Stimulated activated CD8-positive, alpha-beta memory T cell treated with anti-CD3 and anti-CD28 coated beads, Interleukin-15, amount 100 ng/mL, for 1 hour (primary cell): ENCODE measurements around the gene SH3RF2.
"Not testable (repeated sequence)": the region's sequence is repeated elsewhere in the genome, so short reads cannot be mapped to it uniquely, and the experiment has no call there.

Source experiments
- DNase-seq: peaks from one replicate; pipeline ENCODE4 v3.0.0-alpha.2; 2020; ENCODE audit warnings: low read depth

The SH3RF2 gene

DNA sequence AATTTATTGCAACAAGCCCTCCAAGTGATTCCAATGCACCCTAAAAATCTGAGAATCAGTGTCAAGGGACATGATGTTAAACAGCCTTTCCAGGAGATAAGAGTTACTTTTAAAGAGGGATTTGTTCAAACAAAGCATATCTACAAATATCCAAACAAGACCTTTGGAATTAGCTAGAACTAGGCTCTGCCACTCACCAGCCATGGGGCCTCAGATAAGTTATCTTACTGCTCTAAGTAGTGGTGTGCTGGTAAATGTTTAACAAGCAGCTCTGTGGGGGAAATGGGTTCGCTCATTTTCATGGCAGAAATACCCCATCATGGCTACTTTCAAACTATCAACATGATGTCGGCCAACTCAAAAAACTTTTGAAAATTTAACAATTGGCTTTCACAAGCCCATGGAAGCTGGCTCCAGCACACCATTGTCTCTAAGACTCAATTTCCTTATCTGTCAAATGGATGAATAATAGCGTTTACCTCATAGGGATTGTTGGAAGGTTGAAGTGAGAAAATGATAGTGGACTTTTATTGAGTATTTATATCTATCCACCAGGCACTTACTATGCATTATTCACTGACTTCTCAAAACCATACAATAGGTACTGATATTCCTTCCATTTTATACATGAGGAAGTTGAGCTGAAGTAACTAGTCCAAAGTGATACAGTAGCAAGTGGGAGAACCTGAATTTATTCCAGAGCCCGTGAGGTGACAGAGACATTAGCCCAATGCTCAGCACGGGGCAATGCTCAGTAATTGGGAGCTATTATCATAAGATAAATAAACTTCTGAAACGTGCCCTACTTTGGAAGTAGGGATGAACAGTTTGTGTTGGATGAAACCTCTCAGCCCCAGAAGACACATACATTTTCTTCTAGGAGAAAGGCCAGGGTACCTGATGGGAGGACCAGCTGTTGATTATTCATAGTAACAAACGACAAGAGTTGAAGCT lies 43.2 kb downstream of the SH3RF2 start:
- no peak for DNase-seq

DNA sequence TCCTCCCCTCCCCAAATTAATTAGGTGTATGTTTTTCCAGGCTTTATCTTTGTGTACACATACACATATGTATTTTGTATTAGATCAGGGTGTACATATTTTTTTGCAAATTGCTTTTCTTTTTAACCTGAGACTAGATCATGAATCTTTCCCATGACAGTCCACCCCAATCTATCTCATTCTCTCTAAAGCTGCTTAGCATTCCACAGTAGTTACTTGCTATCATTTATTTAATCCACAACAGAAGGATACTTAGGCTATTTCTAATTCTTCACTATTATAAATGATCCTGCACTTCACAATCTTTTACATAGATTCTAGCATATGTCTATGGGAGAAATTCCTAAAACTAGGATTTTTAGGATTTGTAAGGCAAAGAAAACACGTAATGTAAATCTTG lies 43.9 kb downstream of the SH3RF2 start:
- no peak for DNase-seq

- DNase-seq = no peak
These were observed 44.3 kb downstream of the SH3RF2 start for GRCh38 chr5:145980718-145981117.

- no peak for DNase-seq
These were observed 45.5 kb downstream of the SH3RF2 start for GRCh38 chr5:145981589-145982571.

GRCh38 chr5:145982572-145983318 lies 46.4 kb downstream of the SH3RF2 start:
- no peak for DNase-seq

DNA sequence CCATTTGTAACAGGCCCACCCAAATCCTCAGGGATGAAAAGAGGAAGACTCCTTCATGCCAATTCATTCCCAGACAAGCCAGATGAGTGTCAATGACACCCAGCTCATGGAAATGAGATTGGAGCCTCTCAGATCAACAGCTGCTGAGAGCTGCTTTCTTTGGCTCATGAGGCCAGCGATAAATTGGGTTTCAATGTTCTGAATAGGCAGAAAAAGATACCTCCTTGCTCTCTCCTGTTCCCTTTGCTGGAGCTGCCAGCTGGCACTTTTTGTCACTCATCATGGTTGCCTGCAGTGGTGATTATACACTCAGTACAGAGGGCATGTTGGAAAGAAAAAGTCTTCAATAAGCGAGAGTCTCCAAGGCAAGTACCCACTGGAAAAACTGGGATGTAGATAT lies 47.1 kb downstream of the SH3RF2 start:
- DNase-seq = no peak

DNA sequence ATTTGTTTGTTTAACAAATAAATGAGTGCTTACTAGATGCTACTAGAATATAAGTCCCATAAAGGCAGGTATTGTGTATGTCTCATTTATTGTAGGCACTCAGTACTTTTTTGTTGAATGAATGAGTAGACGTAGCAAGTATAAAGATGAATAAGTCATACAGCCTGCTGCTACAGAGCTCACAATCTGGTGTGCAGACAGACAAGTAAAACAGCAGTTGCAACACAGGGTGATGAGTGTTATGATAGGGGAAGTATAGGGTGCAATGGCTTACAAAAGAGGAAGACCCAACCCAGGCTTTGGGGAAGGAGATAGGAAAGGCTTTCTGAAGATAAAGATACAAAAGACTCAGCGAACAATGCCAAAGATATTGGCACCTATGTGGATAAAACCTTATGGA lies 47.7 kb downstream of the SH3RF2 start:
- DNase-seq = no peak

DNA sequence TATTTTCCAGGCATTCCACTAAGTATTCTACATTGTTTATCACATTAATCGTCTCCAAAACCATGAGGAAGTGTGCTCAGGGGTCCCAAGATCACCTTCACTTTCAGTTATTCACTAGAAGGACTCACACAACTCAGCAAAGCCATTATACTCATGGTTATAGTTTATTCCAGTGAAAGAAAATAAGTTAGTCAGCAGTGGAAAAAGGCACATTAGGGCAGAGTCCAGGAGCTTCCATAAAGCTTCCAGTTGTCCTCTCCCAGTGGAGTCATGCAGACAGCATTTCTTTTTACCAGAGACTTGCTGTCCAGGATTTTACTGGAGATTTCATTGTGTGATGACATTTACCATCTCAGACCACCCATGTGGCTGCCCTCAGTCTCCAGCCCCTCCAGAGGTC lies 51.5 kb downstream of the SH3RF2 start:
- DNase-seq = no peak

DNA sequence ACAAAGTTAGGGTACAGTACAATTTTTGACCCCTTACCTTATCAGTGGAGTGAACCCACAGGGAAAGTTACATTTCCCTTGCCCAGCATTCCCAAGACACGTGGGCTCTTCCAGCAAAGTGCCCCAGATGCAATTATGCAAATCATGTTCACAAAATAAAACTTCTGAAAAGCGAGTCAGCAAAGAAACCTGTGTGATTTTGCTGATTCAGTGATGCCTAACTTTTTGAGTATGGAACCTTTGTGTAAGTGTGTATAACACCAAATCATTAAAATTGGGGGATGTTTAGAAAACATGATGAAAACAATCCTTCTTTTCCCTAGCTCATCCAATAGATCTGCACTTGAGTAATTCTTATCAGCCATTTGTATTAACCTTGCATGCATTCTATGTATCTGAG lies 52.6 kb downstream of the SH3RF2 start:
- DNase-seq = no peak

DNA sequence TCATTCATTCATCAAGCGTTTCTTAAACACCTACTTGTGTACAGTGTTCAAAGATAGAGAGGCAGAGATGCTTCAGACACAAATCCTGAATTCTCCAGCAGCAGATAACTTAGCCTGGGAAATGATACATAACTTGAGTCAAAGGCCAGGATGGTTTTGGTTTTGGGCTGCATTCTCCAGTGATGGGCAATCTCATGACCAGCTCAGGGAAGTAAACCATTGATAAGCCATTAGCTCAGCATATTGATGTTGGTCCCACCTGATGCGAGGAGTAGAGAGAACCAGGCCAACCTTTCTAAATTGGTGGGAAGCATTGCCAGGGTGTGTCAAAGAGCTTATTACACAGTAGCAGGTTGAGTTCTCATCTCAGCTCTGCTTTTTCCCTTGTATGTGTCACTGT lies 53.0 kb downstream of the SH3RF2 start:
- DNase-seq = no peak

GRCh38 chr5:145990170-145990569 lies 53.8 kb downstream of the SH3RF2 start:
- DNase-seq = no peak

DNA sequence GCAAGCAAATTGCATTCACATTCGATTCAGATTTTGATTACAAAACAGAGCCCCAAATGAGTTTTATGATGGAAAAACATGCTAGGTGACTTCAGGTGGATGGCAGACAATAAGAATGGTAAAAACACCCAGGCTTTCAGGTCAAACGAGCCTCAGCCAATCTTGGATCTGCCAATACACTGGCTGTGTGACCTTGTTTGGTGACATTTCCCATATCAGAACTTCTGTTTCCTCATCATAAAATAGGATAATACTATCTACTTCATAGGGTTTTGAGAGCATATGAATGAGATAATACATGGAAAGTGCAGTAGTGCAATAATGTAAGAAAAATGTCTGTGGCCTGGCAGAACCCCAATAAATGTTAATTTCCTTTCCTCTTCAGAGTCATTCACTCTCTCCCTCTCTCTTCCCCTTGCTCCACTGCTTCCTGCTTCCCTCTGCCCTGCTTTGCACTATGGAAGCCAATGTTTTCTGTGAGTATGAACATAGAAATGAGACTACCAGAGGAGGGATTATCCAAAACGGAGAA lies 54.7 kb downstream of the SH3RF2 start:
- no peak for DNase-seq

DNA sequence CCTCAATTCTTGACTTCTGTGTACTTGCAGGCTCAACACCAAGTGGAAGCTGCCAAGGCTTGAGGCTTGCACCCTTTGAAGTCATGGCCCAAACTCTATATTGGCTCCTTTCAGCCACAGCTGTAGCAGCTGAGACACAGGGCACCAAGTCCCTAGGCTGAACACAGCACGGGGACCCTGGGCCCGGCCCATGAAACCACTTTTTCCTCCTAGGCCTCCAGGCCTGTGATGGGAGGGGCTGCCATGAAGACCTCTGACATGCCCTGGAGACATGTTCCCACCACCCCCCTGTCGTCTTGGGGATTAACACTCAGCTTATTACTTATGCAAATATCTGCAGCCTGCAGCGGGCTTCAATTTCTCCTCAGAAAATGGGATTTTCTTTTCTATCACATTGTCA lies 57.2 kb downstream of the SH3RF2 start:
- not testable (repeated sequence) for DNase-seq

DNA sequence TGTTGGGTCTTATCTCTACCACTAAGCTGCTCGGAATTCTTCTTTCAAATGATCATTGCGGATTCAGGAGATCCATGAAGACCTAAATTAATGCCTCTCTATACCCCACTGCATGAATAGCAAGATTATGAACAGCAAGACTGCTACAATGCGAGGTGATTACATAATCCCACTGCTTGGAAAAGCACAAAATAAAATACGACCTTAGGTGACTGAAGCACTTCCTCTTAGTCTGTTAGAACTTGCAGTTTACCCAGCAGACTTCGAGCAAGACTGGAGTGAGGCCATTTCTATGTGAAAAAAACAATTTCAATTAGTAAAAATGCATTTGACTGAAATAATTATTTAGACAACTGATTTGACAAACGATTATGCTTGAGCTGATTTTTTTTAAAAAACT lies 59.8 kb downstream of the SH3RF2 start:
- no peak for DNase-seq

DNA sequence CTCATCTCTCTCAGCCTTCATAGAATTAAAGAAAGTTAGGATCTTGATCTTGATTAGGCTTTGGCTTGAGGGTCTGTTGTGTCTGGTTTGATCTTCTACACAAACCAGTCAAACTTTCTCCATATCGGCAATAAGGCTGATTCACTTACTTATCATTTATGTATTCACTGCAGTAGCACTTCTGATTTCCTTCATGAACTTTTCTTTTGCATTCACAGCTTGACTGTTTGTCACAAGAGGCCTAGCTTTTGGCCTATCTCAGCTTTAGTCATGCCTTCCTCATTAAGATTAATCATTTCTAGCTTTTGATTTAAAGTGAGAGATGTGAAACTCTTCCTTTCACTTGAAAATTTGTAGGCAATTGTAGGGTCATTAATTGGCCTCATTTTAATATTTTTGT lies 62.8 kb downstream of the SH3RF2 start:
- no peak for DNase-seq

DNA sequence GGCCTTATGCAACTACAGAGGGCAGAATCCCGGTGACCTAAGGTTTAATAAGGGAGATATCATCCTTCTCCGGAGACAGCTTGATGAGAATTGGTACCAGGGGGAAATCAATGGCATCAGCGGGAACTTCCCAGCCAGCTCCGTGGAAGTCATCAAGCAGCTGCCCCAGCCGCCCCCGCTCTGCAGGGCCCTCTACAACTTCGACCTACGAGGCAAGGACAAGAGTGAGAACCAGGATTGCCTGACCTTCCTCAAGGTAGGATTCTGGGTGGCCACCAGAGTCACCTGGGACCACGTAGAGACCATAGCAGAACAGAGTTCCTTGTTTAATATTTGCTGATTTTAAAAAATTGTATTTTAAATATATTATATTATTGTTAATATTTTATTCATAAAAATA lies 63.7 kb downstream of the SH3RF2 start:
- no peak for DNase-seq

DNA sequence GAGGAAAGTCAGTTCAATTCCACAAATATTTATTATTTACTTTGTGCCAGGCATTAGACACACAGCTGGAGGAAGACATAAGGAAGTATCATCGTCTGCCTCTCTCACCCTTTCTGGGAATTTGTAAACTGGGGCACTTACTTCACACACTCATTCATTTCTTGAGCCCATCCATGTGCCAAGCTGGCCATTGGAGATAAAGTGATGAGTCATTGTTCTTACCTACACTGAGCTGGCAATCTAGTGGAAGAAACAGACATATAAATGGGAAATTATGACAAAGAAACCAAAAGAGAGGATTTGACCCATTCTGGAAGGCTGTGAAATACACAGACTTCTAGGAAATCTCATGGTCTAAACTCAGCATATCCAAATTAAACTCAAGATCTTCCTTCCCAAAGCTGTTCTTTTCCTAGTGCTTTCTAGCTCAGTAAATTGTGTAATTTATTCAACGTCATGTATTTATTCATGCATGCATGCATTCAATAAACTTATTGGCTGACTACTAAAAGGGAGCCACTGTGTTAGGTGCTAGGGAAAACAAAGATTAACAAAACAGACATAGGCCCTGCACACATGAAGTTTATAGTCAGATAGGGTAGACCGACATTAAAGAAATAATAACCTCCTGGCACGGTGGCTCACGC lies 65.3 kb downstream of the SH3RF2 start:
- DNase-seq = no peak

DNA sequence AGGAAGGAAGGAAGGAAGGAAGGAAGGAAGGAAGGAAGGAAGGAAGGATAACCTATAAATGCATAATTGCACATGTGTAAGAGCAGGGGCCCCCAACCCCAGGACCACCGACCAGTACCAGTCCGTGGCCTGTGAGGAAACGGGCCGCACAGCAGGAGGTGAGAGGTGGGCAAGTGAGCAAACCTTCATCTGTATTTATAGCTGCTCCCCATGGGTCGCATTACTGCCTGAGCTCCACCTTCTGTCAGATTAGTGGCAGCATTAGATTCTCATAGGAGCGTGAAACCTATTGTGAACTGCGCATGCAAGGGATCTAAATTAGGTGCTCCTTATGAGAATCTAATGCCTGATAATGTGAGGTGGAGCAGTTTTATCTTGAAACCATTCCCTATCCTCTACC lies 66.1 kb downstream of the SH3RF2 start:
- no peak for DNase-seq

- DNase-seq = no peak
These were observed 67.5 kb downstream of the SH3RF2 start for GRCh38 chr5:146003852-146004251.

DNA sequence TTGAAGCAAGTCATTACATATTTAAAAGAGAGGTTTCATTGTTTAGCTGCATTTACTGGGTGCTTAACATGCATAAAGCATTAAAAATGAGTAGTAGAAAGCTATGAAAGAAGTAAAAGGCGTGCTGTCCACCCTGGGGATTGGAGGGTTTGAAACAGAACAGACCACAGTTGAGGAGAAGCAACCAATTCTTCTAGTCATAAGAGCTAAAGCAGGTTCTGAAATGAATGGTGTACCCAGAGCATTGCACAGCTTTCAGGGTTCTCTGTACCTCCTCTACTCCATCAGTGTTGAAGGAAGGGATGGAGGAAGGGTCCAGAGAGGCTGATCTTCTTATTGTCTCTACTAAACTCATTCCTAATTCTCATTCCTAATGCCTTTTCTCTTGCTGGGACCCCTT lies 68.9 kb downstream of the SH3RF2 start:
- DNase-seq = no peak

GRCh38 chr5:146005723-146006122 lies 69.3 kb downstream of the SH3RF2 start:
- DNase-seq = no peak
